Frontal cortex (tissue), 4 donors: ENCODE results near the gene ATP8A1. TPM values are rescaled to one million over a fixed set of nuclear protein-coding genes. Genes with fewer than 3 reads are reported as not detected.
"Not testable (repeated sequence)": the region's sequence is repeated elsewhere in the genome, so short reads cannot be mapped to it uniquely, and the experiment has no call there.

Experiments
- DNase-seq, 2 donors: peaks; one replicate each; pipeline ENCODE4 v3.0.0; 2012; ENCODE audit warnings: low spot score in 2 of 2
- FAIRE-seq: peaks from 2 replicates; lab custom pipeline; 2012; peaks lifted over from hg19 to GRCh38; lab: Jason Lieb, UNC
- total RNA-seq: library from RNA; depleted of rRNA; stranded (reverse); fragments of >200 nt; gene quantifications from one replicate; pipeline ENCODE4 v1.2.3, GENCODE V29; 2014
- donor health status: control.
- donor health status: control.
- donor health status: control.

Gene ATP8A1
- total RNA-seq, 1 donor from 2014 or later: 171 TPM

GRCh38 chr4:42482516-42483327, 174.2 kb downstream of the ATP8A1 start:
- FAIRE-seq: no peak
- DNase-seq: no peak

- DNase-seq: no peak
- no peak for FAIRE-seq
These were observed 176.2 kb downstream of the ATP8A1 start for GRCh38 chr4:42480717-42481116.

- no peak for DNase-seq
- FAIRE-seq: no peak
These were observed 176.6 kb downstream of the ATP8A1 start for GRCh38 chr4:42480281-42480680.

GRCh38 chr4:42478946-42479345, 178.0 kb downstream of the ATP8A1 start:
- FAIRE-seq (no peak), DNase-seq (no peak)

- FAIRE-seq (no peak), DNase-seq (no peak)
These were observed 178.4 kb downstream of the ATP8A1 start for GRCh38 chr4:42478509-42478908.

GRCh38 chr4:42474406-42474805, 182.5 kb downstream of the ATP8A1 start:
- FAIRE-seq (no peak), DNase-seq (no peak)

- DNase-seq (no peak), FAIRE-seq (no peak)
These were observed 183.7 kb downstream of the ATP8A1 start for GRCh38 chr4:42473071-42473684.

- no peak for DNase-seq
- no peak for FAIRE-seq
These were observed 185.0 kb downstream of the ATP8A1 start for GRCh38 chr4:42471896-42472295.

- no peak for FAIRE-seq
- no peak for DNase-seq
These were observed 186.9 kb downstream of the ATP8A1 start for GRCh38 chr4:42470023-42470422.

- FAIRE-seq, DNase-seq: not testable (repeated sequence)
These were observed 189.1 kb downstream of the ATP8A1 start for GRCh38 chr4:42467777-42468176.

- DNase-seq (no peak), FAIRE-seq (no peak)
These were observed 190.5 kb downstream of the ATP8A1 start for GRCh38 chr4:42466273-42466844.

- FAIRE-seq: no peak
- DNase-seq: no peak
These were observed 192.3 kb downstream of the ATP8A1 start for GRCh38 chr4:42464550-42465094.

GRCh38 chr4:42461216-42461615, 195.7 kb downstream of the ATP8A1 start:
- DNase-seq, FAIRE-seq: not testable (repeated sequence)

- FAIRE-seq: no peak
- no peak for DNase-seq
These were observed 196.9 kb downstream of the ATP8A1 start for GRCh38 chr4:42460043-42460442.

GRCh38 chr4:42458657-42459056, 198.2 kb downstream of the ATP8A1 start:
- DNase-seq (no peak), FAIRE-seq (no peak)

- DNase-seq (no peak), FAIRE-seq (no peak)
These were observed 202.0 kb downstream of the ATP8A1 start for GRCh38 chr4:42454755-42455420.

GRCh38 chr4:42453612-42454011, 203.3 kb downstream of the ATP8A1 start:
- no peak for FAIRE-seq
- DNase-seq: no peak

- DNase-seq (no peak), FAIRE-seq (no peak)
These were observed 204.1 kb downstream of the ATP8A1 start for GRCh38 chr4:42452823-42453222.

GRCh38 chr4:42446823-42447222, 210.1 kb downstream of the ATP8A1 start:
- no peak for DNase-seq
- no peak for FAIRE-seq

GRCh38 chr4:42445038-42445437, 211.9 kb downstream of the ATP8A1 start:
- no peak for DNase-seq
- no peak for FAIRE-seq
